PC-9 (cell line): ENCODE data around the gene PDE4B.

Experiments used
- EZH2 ChIP-seq: fragments of 200-600 bp; sonication (generic); IDR thresholded peaks from 2 replicates; pipeline ENCODE4 v1.8.0; 2017; ENCODE audit warnings: antibody characterized with exemption, low read depth
- TF ChIP-seq, protein P1 (sequence below): fragments of 200-600 bp; sonication (generic); conservative IDR thresholded peaks from 2 replicates; pipeline ENCODE4 v1.6.1; 2017; ENCODE audit warnings: mixed run types, antibody characterized with exemption, mild to moderate bottlenecking, moderate library complexity

DNA sequence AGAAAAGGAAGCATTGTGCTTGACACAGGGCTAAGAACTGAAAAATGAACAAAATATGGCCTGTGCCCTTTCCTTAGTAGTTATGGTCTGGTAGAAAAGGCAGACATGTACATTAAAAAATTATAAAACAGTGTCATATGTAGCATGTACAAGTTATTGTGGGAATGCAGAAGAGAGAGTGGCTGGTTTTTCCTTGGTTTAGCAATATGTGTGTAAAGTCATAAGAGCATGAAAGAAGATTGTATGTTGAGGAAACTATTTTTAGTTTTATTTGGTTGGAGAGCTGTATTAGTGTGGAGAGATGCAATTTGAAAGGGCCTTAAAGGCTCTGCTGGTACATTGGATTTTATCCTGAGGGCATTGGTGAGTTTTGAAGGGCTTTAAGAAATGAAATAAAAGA is 145.8 kb downstream of the PDE4B start:
- TF ChIP-seq, protein P1, sequence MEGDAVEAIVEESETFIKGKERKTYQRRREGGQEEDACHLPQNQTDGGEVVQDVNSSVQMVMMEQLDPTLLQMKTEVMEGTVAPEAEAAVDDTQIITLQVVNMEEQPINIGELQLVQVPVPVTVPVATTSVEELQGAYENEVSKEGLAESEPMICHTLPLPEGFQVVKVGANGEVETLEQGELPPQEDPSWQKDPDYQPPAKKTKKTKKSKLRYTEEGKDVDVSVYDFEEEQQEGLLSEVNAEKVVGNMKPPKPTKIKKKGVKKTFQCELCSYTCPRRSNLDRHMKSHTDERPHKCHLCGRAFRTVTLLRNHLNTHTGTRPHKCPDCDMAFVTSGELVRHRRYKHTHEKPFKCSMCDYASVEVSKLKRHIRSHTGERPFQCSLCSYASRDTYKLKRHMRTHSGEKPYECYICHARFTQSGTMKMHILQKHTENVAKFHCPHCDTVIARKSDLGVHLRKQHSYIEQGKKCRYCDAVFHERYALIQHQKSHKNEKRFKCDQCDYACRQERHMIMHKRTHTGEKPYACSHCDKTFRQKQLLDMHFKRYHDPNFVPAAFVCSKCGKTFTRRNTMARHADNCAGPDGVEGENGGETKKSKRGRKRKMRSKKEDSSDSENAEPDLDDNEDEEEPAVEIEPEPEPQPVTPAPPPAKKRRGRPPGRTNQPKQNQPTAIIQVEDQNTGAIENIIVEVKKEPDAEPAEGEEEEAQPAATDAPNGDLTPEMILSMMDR: no peak
- TF ChIP-seq EZH2: no peak
